Hypothalamus (tissue), 51 donors: Measurements from ENCODE around the gene STARD6.
"Not testable (repeated sequence)": the region's sequence is repeated elsewhere in the genome, so short reads cannot be mapped to it uniquely, and the experiment has no call there.

ENCODE experiments used
- DNase-seq, 51 donors: peaks; one replicate each; lab custom pipeline; 2025; lab: John Stamatoyannopoulos, UW

Gene STARD6, protein sequence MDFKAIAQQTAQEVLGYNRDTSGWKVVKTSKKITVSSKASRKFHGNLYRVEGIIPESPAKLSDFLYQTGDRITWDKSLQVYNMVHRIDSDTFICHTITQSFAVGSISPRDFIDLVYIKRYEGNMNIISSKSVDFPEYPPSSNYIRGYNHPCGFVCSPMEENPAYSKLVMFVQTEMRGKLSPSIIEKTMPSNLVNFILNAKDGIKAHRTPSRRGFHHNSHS

DNA sequence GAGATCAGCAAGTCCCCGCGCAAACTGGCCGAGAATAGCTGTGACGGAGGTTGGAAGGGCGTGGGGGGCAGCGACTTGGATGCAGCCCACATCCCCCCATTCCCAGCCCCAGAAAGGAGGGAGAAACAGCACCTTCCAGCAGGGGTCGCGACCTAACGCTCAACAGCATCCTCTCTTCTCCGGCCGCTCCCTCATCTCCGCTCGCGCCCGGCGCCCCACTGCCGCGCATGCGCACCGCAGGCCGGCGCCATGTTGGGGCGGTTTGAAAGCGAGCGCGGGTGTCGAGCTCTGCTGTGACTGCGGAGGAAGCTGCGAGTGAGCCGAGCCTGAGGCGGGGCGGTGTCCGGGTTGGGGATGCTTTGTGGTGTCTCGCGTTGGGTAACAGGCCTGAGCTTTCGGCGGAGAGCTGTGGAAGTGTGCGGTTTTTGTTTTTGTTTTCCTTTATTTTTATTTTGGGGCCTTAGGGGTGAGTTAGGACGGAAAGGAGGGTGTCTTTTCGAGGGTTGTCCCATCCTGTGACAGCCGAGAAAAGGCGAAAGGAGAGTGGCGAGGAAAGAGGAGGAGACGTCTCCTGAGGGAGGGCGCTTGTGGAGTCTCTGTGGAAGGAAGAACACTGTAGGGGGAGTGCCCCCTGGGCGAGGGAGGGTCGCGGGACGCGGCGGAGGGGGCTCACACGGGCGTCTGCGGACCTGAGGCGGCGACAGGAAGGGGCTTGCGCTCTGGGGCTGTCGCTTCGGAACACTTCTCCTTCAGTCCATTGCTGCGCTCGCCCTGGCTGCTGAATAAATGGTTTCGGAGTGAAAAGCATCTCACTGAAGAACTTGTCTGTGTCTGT, at the start of gene STARD6, which contains the start of gene C18orf54:
Gene STARD6 (minus strand): TSS at position 199 of the 835 bp plus-strand sequence. CDS start 3,285 bp downstream, outside the sequence.
Gene C18orf54 (plus strand): TSS at position 247 of the 835 bp plus-strand sequence. CDS start 2,667 bp downstream, outside the sequence.
- DNase-seq = peak; percentile 32 to 93 (median 74)

DNA sequence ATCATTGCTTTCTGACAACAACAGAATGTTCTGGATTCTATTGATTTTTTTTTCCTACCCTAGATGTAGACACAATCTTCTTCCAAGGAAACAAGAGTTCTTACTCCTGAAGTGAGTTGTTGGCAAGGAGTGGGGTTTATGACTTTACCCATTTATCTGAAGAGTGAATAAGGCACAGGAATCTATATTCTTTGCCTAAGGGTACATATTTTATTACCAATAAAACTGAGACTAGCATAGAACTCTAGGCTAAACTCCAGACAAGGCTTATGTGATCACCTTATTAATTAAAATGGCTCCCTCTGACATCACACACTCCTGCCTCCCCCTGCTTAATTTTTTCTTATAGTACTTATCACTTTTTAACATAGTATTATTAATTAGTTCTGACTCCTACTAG, 47.6 kb upstream of the STARD6 start:
- DNase-seq = no peak

DNA sequence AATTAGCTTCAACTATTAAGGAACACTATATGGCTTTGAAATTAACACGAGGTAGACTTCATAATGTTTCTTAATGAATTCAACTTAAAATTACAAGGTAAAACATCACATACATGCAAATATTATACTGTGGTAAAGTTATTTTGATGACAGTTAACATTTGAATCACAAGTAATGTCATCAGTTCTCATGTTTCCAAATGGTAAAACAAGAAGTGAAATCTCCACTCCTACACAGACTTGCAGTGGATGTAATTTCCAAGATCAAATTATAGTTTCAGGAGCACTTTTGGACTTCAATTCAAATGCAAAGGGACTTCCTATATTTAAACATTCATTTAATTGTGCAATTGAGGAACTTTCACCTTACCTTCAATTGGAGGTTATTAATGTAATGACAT, 39.1 kb upstream of the STARD6 start:
- no peak for DNase-seq

DNA sequence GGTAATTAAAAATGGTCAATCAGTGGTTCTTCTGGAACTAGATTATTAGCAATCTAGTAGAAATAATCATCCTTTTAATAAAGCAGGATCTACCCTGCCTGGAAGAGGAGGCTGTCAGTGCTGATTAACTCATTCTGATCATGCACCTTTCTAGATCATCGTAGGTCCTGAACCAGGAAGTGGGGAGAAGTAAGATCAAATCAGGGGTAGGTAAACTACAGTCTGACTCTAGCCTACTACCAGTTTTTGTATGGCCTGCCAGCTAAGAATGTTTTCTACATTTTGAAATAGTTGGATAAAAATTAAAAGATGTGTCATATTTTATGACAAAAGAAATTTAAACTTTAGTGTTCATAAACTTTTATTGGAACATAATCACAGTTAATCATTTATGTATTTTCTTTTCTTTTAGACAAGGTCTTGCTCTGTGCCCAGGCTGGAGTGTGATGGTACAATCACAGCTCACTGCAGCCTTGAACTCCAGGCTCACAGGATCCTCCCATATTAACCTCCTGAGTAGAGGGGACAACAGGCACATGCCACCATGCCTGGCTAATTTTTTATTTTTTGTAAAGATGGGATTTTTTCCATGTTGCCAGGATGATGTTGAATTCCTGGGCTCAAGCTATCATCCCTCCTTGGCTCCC, 36.1 kb upstream of the STARD6 start:
- no peak for DNase-seq

DNA sequence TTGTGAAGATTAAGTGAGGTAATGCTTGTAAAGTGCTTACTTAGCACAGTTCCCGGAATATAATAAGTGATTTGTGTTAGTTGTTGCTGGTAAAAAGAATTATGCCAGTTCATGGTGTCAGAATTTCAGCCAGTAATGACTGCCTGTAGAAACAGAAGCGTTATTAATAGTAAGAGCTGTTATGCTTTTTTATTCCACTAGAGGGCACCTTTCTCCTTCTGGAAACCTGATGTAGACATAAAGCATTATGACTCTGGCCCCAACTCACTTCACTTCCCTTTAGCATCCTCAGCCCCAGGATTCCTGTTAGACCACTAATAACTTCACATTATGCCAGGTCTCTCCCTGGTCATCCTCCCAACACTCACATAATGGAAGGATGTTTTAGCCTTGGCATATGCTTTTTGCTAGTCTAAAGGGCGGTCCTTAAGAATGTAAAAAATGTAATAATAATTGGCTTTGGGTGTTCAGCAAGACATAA, 34.9 kb upstream of the STARD6 start:
- peak in 3 of 51 donors; percentile 2 to 20 (median 13) for DNase-seq

DNA sequence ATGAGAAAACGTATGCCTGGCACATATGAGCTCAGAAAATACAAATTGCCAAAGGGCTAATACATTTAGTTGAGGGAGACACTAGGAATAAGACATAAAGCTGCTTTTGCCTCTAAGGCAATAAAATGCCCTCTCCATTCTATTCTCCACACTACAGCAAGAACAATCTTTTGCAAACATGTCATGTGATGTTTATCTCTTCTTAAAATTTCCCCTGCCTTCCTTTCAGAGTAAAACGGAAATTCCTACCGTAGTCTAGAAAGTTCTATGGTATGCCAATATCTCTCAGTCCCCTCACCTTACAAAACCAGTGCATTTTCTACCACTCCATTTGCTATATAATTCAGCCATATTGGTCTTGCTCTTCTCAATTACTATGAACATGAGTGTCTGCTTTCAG, 33.2 kb upstream of the STARD6 start:
- DNase-seq = no peak

DNA sequence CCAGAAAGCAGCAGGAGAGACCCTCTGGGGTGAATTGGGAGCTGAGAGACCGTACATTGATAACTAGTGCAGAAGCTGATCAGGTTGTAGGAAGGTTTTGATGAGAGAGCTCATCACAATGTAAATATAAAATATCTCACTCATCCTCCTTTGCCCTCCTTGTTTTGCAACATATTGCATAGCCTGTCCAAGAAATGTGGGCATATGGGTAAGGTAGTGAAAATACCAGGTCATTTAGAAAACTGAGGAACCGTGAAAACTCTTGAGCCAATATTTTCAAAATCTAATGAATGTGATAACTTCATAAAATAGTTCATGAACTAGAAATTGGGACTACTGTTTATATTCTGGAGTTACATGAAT, 31.5 kb upstream of the STARD6 start:
- DNase-seq = no peak

DNA sequence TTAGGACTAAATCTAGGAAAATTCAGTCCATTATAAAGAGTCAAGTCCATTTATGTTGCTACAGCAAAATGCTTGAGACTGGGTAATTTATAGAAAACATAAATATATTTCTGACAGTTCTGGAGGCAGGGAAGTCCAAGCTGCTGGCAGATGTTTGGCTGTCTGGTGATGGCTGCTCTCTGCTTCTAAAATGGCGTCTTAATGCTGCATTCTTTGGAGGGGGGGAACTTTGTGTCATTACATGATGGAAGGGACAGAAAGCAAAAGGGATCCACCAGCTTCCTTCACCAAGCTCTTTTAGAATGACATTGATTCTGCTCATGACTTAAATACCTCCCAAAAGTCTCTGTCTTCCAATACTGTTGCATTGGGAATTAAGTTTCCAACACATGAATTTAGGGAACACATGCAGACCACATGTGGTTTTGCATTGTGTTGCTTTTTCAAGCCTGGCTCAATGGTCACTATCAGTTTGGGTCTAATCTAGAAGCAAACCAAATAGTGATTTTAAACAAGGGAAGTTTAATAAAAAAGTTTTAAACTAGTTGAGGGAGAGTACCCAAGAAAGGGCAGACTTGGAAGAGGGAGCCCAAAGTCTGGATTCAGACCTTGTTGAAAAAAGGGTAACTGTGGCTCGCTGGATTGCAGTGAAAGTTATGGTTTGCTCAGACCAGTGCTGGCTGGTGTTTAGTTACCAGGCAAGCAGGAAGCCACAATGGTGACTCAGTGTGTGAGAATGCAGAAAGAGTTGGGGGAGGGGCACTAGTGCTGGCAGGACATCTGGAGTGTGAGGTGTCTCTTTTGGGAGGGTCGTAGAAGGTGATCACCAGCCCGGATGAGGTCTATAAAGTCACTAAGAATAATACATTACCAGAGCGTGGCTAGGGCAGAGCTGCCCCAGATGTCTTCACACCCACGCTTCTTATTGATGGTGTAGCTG, 30.8 kb upstream of the STARD6 start:
- no peak for DNase-seq

DNA sequence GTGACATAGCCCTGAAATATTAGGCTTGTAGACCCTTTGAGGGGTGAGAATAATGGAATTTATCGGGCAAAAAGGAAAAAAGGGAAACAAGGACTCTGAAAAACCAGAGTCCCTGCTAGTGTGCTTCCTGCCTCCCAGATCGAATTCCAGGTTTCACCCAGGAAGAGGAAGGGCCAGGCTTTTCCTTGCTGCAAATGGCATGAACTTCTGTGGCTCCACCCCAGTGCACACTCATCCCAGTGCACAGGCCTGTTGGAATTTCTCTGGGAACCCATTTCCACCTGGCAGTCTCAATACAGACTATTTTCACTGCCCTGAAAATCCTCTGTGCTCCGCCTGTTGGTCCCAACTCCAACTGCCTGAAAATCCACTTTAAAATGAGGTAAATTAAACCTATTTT, 30.0 kb upstream of the STARD6 start:
- no peak for DNase-seq

DNA sequence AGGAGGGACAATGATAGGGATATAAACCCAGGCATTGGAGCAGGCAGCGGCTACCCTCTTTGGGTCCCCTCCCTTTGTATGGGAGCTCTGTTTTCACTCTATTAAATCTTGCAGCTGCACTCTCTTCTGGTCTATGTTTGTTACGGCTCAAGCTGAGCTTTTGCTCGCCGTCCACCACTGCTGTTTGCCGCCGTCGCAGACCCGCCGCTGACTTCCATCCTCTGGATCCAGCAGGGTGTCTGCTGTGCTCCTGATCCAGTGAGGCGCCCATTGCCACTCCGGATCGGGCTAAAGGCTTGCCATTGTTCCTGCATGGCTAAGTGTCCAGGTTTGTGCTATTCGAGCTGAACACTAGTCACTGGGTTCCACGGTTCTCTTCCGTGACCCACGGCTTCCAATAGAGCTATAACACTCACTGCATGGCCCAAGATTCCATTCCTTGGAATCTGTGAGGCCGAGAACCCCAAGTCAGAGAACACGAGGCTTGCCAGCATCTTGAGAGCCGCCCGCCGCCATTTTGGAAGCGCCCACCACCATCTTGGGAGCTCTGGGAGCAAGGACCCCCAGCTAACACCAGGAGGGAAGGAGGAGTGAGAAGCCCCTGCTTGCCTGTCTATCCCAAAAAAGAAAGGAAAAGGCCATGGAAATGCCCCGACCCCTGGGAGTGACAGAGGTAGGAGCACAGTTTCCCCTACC, 29.3 kb upstream of the STARD6 start:
- DNase-seq = not testable (repeated sequence)

DNA sequence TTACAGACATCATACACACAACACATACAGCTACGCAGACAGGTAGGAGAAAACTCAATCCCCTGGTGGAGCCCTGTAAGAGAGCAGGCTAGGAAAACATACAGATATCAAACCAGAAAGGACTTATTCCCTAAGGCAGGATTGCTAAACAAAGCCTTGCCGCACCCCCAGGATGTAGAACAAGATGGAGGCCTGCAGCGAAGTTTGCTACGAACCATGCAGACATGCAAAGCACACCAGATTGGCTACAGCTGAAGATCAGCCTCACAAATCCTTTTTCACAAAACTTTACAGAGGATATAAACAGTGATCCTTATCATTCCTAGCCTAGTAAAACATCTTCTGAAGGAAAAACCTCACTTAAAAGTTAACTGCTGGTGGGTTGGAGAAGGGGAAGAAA, 28.4 kb upstream of the STARD6 start:
- no peak for DNase-seq

DNA sequence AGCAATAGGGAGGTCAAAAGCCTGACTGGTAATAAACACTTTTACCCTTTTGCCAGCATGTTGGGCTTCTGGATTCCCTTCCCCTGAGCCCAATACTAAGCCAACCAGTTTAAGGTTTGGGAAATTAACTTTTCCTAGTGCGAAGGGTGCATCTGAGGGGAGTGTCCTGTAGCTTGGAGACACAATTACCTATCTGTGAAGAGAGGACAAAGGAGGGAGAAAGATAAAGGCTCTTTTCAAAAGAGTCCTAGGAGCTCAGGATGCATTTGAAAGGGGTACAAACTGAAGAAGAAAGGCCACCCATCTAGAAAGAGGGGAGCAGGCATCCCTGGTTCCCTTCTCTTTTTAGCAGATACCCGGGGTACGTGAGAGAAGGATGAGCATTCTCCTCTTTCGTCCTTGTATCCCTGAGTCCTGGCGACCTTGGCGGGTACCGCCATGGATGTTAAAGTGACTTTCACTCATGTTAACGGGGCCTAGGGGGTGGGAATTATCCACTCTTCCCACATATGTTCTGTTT, 25.1 kb upstream of the STARD6 start:
- no peak for DNase-seq

DNA sequence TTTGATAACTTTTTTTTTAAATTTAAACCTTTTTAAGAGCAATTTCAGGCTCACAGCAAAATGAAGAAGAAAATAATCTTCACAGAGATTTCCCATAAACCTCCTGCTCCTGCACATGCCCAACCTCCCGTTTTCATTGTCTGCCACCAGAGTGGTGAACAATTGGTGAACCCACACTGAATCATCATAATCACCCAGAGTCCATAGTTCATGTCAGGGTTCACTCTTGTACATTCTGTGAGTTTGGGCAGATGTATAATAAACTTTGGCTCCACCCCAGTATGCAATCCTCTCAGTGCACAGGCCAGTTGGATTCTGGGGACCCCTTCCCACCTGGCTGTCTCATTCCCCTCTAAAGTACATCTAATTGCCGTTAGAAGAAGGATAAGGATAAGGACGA, 24.4 kb upstream of the STARD6 start:
- DNase-seq = no peak

DNA sequence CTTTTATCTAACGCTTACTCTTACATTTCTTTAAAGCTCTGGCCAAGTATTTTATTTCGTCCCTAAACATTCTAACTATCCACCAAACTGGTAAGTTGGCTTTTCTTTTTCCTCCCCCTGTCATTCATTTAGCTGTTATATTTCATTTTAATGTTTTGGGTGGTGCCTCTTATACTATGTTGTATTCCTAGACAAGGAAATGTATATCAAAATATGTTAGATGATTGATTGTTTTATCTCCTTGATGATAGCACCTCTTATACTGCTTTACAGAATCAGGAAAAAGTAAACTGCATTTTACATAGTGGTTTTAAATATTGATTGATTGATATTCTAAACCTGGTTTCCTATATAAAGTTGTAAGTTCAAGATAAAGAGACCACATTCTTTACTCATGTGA, 24.0 kb upstream of the STARD6 start:
- no peak for DNase-seq

DNA sequence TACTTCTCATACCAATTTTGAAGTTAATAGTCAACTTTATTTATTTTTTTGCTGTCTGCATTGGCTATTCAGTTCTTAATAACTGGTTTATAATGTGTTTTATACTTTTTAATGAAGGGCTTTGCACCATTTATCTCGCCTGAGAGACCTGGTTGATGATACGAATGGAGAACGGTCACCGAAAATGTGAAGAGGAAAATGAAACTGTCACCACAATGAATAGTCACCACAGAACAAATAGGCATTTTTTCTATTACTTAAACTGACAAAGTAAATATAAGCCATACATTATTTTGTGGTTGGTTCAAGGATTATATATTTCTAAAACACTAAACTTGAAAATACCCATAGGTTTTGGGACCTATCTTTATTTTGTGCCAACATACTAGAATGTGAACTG, 20.4 kb upstream of the STARD6 start:
- no peak for DNase-seq

DNA sequence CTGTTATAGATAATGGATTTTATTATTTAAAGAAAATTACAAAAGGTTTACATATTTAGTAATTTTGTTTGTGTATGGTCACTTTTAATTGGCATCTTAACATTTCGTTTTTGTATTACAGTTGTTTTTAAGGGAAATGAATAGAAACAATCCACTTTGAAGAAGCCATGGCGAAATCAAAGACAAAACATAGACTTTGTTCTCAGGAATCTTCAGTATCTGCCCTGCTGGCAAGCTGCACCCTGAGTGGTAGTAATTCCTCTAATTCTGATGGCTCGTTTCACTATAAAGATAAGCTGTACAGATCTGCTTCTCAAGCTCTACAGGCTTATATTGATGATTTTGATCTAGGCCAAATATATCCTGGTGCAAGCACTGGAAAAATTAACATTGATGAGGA, 2.7 kb upstream of the STARD6 start:
- no peak for DNase-seq

DNA sequence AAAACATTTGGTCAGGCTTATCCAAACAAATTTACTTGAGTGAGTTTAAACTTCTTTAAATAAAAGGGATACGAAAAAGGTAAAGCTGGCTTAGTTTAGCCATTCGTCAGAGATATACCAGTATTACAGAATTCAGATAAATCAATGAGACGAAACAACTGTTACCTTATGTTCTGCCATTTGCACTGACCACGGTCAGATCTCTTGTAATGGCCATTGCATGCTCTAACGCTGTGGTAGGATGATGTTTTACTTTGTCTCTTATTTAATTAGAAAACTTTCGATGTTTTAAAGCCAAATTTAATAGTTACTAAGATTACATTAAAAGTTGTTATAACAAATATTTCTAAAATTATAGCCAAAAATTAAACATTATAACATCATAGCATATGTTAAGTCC, 1.6 kb upstream of the STARD6 start:
- no peak for DNase-seq

DNA sequence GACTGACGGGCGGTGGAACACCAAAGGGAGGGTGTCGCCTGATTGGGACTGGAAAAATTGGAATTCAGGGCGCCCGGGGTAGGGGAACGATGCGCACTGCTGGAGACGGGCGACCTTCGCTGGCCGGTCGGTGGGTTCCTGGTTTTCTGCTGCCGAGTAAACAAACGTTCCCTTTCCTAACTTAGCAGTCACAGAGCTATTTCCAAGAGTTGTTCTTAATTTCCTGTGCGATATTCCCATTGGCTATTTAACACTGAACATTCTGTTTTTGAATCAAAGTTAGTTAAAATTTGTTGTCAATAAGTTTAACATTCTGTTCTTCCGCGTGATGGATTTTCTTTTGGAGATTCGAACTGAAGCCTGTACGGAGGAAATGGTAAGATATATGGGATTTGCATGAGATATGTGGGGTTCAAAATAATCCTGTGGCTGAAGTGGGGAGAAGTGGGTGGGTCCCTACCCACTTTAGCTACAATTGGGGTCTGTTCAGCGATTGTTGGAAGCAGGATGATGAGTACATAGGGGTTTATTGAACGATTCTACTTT, 910 bp upstream of the STARD6 start:
- peak in 7 of 51 donors; percentile 3 to 51 (median 21) for DNase-seq

DNA sequence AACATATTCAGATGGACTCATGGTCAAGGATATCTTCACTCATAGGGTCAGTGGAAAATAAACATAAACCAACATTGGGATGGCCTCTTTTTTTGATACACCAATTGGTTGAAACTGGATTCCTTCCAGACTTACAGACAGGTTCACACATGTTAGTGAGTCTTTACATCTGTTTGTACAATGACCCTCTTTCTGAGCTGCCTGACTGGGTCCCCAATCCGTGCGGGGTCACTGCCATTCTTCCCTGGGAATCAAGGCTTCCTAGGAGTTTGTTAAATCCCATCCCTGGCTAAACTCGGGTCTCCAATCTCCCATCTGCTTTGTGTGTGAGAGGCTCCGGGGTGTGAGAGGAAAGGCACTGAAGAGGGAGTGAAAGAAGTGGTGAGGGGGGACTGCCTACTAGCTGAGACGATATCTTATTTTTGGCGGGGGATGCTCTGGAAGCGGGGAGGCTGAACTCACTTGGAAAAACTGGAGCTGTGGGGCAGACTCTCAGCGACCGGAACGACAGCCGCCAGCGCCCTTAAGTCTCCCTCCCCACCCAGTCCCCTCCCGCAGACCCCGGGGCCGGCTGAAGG, 487 bp downstream of the STARD6 start:
- DNase-seq = peak in 10 of 51 donors; percentile 8 to 83 (median 35)
